ENCODE data around the gene NRG3.

NRG3 gene

GRCh38 chr10:82468453-82468852, 593.5 kb downstream of the NRG3 start:
- no peak for DNase-seq (ENCODE audit: low read depth in 2 of 2)

GRCh38 chr10:82472406-82473335, 597.7 kb downstream of the NRG3 start:
- DNase-seq (ENCODE audit: low read depth in 2 of 2) = no peak

- no peak for DNase-seq (ENCODE audit: low read depth in 2 of 2)
Observed at GRCh38 chr10:82477776-82478175, 602.8 kb downstream of the NRG3 start.

GRCh38 chr10:82492647-82493046, 617.7 kb downstream of the NRG3 start:
- no peak for DNase-seq (ENCODE audit: low read depth in 2 of 2)

- DNase-seq (ENCODE audit: low read depth in 2 of 2) = no peak
Observed at GRCh38 chr10:82496114-82496513, 621.1 kb downstream of the NRG3 start.

GRCh38 chr10:82497439-82497838, 622.4 kb downstream of the NRG3 start:
- no peak for DNase-seq (ENCODE audit: low read depth in 2 of 2)

GRCh38 chr10:82498976-82499375, 624.0 kb downstream of the NRG3 start:
- no peak for DNase-seq (ENCODE audit: low read depth in 2 of 2)

- no peak for DNase-seq (ENCODE audit: low read depth in 2 of 2)
Observed at GRCh38 chr10:82505009-82505408, 630.0 kb downstream of the NRG3 start.

- no peak for DNase-seq (ENCODE audit: low read depth in 2 of 2)
Observed at GRCh38 chr10:82506680-82507376, 631.8 kb downstream of the NRG3 start.

GRCh38 chr10:82515256-82515655, 640.3 kb downstream of the NRG3 start:
- DNase-seq (ENCODE audit: low read depth in 2 of 2) = no peak

- no peak for DNase-seq (ENCODE audit: low read depth in 2 of 2)
Observed at GRCh38 chr10:82529062-82529461, 654.1 kb downstream of the NRG3 start.

- DNase-seq (ENCODE audit: low read depth in 2 of 2) = no peak
Observed at GRCh38 chr10:82535457-82535856, 660.5 kb downstream of the NRG3 start.

- no peak for DNase-seq (ENCODE audit: low read depth in 2 of 2)
Observed at GRCh38 chr10:82536668-82537067, 661.7 kb downstream of the NRG3 start.

GRCh38 chr10:82538272-82538671, 663.3 kb downstream of the NRG3 start:
- DNase-seq (ENCODE audit: low read depth in 2 of 2) = no peak

GRCh38 chr10:82543631-82544030, 668.6 kb downstream of the NRG3 start:
- DNase-seq (ENCODE audit: low read depth in 2 of 2) = no peak

- no peak for DNase-seq (ENCODE audit: low read depth in 2 of 2)
Observed at GRCh38 chr10:82544377-82544776, 669.4 kb downstream of the NRG3 start.

- no peak for DNase-seq (ENCODE audit: low read depth in 2 of 2)
Observed at GRCh38 chr10:82551506-82551905, 676.5 kb downstream of the NRG3 start.

- no peak for DNase-seq (ENCODE audit: low read depth in 2 of 2)
Observed at GRCh38 chr10:82552267-82552666, 677.3 kb downstream of the NRG3 start.

GRCh38 chr10:82554381-82554780, 679.4 kb downstream of the NRG3 start:
- DNase-seq (ENCODE audit: low read depth in 2 of 2) = no peak

GRCh38 chr10:82558014-82558607, 683.1 kb downstream of the NRG3 start:
- DNase-seq (ENCODE audit: low read depth in 2 of 2) = no peak

GRCh38 chr10:82564353-82565196, 689.6 kb downstream of the NRG3 start:
- DNase-seq (ENCODE audit: low read depth in 2 of 2) = no peak

- DNase-seq (ENCODE audit: low read depth in 2 of 2) = no peak
Observed at GRCh38 chr10:82565197-82565575, 690.2 kb downstream of the NRG3 start.

All from stimulated activated CD4-positive, alpha-beta T cell treated with anti-CD3 and anti-CD28 coated beads, Interleukin-12 subunit alpha, Interleukin-12 subunit beta, amount 100 ng/mL, for 24 hours (primary cell).